Brain microvascular endothelial cell (primary cell): ENCODE measurements around the gene VWC2.

Experiments used
- DNase-seq: peaks from one replicate; pipeline ENCODE4 v3.0.0-alpha.2; 2020
- H3K27ac ChIP-seq: fragments of 250-450 bp; sonication (Bioruptor Pico); 2 replicates; pipeline ENCODE4 v1.5.1; 2020; ENCODE audit warnings: mild to moderate bottlenecking, moderate library complexity
- H3K27me3 ChIP-seq: fragments of 250-450 bp; sonication (Bioruptor Pico); replicated peaks from 2 replicates; pipeline ENCODE4 v1.5.1; 2020; ENCODE audit warnings: mild to moderate bottlenecking
- H3K36me3 ChIP-seq: fragments of 250-450 bp; sonication (Bioruptor Pico); replicated peaks from 2 replicates; pipeline ENCODE4 v1.5.1; 2020; ENCODE audit warnings: mild to moderate bottlenecking
- H3K4me3 ChIP-seq: 2 replicates; pipeline ENCODE4 v1.5.1; 2011; ENCODE audit warnings: low read depth, mild to moderate bottlenecking, control low read depth, low read length, moderate library complexity
- CTCF ChIP-seq: IDR thresholded peaks from 2 replicates; pipeline ENCODE4 v1.5.1; 2011; ENCODE audit warnings: low read depth, mild to moderate bottlenecking, moderate library complexity, low read length, control low read depth, inconsistent platforms; ENCODE audit errors: missing control alignments
- in situ Hi-C: cut with HindIII; loops from 2 replicates; pipeline ENCODE4 v1.10.0; 2017; ENCODE audit warnings: low sequenced_read_pairs, low pct_ligation_motif_present

The VWC2 gene

GRCh38 chr7:49928787-49929186 lies 155.3 kb downstream of the VWC2 start:
- Histone ChIP-seq H3K36me3 (no peaks in the 10 kb centered on the region), H3K4me3 (no peak overlapping the region), H3K27me3 (no peaks in the 10 kb centered on the region), H3K27ac (no peak overlapping the region)
- no peak for TF ChIP-seq CTCF
- no peak for DNase-seq
- in situ Hi-C loops, result no loop called here

DNA sequence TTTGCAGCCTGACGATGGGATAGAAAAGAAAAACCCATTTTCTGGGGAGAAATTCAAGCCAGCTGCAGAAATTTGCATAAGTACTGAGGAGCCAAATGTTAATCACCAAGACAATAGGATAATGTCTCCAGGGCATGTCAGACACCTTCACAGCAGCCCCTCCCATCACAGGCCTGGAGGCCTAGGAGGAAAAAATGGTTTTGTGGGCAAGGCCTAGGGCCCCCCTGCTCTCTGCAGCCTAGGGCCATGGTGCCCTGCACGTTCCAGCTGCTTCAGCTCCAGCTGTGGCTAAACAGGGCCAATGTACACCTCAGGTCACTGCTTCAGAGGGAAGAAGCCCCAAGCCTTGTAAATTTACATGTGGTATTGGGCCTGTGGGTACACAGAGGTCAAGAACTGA lies 158.2 kb downstream of the VWC2 start:
- in situ Hi-C loops, result no loop called here
- no peak for DNase-seq
- no peaks in the 10 kb centered on the region for H3K36me3 ChIP-seq
- no peak for TF ChIP-seq CTCF
- H3K27me3 ChIP-seq, result no peaks in the 10 kb centered on the region
- H3K27ac ChIP-seq, result no peak overlapping the region
- no peak overlapping the region for H3K4me3 ChIP-seq

DNA sequence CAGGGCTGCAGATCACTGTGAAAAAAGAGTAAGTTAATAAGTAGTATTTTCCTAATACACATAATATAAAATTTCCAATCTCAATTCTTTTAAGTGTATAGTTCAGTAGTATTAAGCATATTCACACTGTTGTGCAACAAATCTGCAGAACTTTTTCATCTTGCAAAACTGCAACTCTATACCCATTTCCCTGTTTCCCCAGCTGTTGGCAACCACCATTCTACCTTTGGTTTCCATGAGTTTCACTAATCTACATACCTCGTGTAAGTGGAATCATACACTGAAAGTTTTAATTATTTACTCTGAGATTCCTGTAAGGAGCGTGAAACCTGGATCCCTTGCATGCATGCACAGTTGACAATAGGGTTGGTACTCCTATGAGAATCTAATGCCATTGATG lies 164.2 kb downstream of the VWC2 start:
- no peak for TF ChIP-seq CTCF
- in situ Hi-C loops, result no loop called here

More for the DNA sequence above, 164.2 kb downstream of the VWC2 start:
- Histone ChIP-seq H3K4me3 (no peak overlapping the region), H3K36me3 (no peaks in the 10 kb centered on the region), H3K27ac (no peak overlapping the region), H3K27me3 (no peaks in the 10 kb centered on the region)
- DNase-seq, result no peak
